GM21737 (cell line): Measurements from ENCODE around the gene SFT2D2.

ENCODE experiments used
- ATAC-seq: cut with Tn5 transposase; IDR thresholded peaks from one replicate; pipeline ENCODE4 v1.9.1; 2021; ENCODE audit warnings: mild to moderate bottlenecking, moderate library complexity; ENCODE audit not compliant: unreplicated experiment

SFT2D2 gene

DNA sequence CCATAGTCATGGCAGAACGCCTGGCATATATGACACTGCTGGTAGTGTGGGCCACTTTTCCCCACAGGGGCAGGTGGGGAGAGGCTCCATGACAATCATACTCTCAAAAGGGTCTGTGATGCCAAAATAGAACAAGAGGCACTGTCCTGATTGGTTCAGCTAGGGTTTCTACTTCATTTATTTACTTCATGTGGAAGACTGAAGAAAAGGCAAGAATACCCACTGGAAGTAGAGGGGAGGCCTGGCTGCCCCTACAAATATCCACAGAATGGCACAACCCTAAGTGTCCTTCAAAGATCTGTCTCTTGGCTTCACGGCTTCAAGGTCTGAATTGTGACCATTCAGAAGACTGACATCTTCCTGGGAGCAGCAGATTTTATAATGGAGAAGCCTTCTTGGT, 4.5 kb upstream of the SFT2D2 start:
- no peak for ATAC-seq

- ATAC-seq = no peak
Observed at GRCh38 chr1:168223261-168223660, 2.5 kb upstream of the SFT2D2 start.

GRCh38 chr1:168223681-168224540, 1.9 kb upstream of the SFT2D2 start:
- no peak for ATAC-seq

DNA sequence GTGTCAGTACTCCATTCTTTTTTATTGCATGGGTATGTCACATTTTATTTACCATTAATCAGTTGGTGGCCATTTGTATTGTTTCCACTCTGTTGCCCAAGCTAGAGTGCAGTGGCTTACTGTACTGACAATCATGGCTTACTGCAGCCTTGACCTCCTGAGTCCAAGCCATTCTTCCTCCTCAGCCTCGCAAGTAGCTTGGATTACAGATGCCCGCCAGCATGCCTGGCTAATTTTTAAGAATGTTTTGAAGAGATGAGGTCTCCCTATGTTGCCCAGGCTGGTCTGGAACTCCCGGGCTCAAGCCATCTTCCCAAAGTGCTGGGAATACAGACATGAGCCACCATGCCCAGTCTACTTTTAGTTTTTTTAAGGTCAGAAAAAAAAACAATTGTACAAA, 813 bp upstream of the SFT2D2 start:
- no peak for ATAC-seq

DNA sequence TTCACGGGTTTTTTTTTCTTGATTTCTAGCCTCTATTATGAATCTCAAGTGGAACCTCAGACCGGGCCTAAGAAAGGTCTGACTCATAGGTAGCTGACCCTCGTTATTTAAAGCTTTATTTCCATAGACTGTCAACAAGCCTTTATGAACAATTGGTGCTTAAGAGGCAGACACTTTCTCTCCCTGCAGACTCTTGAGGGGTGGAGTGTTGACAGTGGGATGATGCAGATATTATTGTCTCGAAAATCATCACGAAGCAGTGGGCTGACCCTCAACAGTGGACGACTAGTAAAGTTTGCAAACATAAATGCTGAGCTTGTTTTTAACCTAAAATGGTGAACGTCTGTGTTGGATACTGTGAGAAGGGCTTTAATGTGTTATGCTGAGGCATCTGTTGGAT, 1.8 kb downstream of the SFT2D2 start:
- ATAC-seq = no peak

DNA sequence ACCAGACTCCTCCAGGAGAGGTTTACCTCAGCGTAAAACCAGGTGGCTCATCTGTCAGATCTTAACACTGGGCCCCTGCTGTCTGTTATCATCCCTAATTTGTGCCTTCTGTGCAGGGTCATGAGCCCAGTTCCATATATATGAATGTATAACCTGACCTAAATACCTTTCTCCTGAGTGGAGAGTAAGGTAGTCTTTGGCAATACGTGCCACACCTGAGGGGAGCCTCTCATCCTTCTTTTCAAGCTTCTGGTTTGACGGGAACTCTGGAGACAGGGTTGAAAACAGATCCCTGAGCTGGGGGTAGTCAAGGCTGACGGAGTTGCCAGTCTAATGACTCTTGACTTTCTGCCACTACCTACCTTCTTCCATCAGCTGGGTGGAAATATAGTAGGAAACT, 4.1 kb downstream of the SFT2D2 start:
- no peak for ATAC-seq

- no peak for ATAC-seq
Observed at GRCh38 chr1:168230709-168231108, 4.9 kb downstream of the SFT2D2 start.

DNA sequence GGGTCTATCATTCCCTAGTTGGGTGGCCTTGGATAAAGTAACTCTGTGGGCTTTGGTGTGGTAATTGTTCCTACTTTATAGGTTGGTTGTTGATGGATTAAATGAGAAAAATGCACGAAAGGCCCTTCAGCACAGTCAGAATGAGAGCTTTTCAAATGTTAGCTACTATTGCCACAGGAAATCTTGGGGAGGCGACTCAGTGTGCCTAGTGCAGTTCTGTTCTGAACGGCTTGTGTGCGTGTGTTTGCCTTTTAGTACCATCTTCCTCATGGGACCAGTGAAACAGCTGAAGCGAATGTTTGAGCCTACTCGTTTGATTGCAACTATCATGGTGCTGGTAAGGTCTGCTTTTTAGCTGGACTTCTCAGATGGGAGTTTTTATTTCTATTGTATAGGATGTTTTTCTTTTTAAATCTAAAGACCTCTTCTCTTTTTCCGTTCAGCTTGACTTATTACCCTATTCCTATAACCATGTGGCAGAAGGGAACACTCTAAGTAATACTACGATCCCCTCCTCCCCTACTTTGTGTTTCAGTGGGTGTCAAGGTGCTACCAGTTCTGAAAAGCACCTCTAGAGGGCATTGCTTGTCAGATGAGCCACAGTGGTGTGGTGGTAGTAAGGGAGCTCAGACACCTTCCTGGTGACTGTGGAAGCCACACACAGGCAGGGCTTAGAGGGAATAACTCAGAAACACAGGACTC, 9.2 kb downstream of the SFT2D2 start:
- ATAC-seq = peak; percentile 69

DNA sequence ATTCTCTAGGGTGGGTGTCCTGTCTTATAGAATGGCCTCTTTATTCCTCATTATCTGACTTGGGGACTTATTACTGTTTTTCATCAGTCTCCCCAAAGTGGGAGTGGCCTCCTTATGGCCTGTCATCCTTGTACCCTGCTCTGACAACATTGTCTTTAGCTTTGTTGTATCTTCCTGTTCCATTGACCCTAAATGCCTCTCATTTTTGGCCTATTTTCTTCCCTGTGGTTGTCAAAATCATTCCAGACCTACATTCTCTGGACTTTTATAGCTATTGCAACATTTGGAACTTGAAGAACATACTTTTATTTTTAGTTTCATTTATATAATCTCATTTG, 9.7 kb downstream of the SFT2D2 start:
- peak; percentile 7 for ATAC-seq

DNA sequence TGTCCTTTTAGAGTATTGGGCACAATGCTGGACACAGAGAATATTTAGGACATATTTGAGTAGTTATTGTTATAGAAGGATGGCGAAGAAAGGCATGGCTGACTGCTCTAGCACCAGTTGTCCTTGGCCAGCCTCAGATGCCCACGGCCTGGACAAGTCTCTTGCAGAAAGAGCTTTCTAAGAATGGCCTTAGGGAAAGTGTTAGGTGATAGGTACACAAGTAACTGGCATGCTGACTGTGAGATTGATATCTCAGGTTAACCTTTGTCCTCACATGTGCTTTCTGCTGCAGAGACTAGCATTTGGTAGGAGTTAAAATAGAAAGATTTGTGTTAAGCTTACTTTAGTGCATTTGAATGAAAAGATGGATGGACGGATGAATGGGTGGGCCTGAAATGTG, 10.1 kb downstream of the SFT2D2 start:
- ATAC-seq = no peak

DNA sequence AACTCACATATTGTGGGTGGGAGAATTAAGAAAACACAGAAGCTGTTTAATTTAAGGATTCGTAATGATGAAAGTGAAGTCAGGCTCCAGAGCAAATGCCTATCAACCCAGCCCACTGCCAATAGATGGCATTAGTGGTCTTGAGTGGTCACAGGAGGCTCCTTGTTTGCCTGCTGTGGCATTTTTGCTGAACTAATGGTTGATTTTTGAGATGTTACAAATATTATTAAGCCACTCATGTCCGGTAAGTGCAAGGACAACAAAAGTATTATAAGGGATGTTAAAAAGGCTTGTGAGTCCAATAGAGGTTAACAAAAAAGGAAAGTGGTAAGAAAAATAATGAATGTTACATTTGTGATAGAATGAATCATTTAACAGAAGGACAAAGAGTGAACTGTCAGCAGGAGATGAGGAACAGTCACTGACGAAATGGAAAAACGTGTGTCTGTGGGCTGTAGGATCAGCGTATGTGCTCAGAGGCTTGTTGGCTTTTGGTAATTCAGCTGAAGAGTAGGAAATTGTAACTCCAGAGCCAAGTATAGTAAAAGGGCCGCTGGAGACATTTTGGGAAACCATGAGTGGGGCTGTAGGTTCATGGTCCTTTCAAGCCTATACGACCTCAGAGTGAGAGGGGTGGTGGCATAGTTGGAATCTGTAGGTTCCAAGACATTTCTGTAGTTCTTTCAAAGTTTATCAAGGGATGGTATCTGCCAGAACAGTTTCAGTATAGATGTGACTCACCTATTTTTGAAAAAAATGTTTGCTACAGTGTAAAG, 11.2 kb downstream of the SFT2D2 start:
- ATAC-seq = no peak

DNA sequence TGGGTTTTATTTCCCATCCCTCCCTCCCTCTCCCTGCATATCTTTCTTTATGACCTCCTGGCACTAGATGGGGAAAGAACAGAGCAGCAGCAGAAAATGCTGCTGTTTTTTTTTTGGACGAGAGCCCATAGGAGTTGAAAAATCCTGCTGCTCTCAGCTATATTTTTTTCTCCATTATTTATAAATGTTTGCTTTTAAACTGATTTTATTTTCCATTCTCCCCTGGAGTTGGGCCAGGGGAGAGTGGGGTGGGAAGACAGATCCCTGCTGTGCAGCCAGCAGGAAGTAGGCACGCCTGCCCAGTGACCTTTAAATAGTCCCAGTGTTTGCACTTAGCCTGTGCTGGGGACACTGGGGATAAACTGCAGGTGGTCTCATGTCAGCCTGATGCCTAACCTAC, 17.4 kb downstream of the SFT2D2 start:
- no peak for ATAC-seq

GRCh38 chr1:168243636-168244212, 17.9 kb downstream of the SFT2D2 start:
- no peak for ATAC-seq

DNA sequence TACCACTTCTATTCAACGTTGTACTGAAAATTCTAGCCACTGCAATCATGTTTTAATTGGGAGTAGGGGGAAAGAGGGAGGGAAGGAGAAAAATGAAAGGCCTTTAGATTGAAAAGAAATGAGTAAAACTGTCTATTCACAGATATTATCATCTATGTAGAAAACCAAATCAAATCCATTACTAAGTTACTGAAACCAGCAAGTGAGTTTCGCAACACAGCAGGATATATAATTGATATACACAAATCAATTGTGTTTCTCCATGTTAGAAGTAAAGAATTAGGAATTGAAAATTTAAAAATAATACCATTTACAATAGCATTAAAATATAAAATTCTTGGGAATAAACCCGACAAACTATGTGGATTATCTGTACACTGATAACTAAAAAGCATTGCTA, 19.2 kb downstream of the SFT2D2 start:
- ATAC-seq = no peak

GRCh38 chr1:168246506-168246905, 20.7 kb downstream of the SFT2D2 start:
- ATAC-seq = no peak

- no peak for ATAC-seq
Observed at GRCh38 chr1:168252204-168252733, 26.5 kb downstream of the SFT2D2 start.

DNA sequence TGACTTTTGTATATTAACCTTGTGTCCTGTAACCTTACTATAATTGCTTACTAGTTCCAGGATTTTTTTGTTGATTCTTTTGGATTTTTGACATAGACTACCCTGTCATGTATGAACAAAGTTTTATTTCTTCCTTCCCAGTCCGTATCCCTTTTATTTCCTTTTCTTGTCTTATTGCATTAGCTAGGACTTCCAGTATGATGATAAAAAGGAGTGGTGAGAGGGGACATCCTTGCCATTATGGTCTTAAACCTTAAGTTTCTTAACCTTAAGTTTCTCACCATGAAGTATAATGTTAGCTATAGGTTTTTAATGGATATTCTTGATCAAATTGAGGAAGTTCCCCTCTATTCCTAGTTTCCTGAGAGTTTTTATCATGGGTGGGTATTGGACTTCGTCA, 30.4 kb downstream of the SFT2D2 start:
- no peak for ATAC-seq

GRCh38 chr1:168257397-168257796, 31.6 kb downstream of the SFT2D2 start:
- ATAC-seq = no peak

DNA sequence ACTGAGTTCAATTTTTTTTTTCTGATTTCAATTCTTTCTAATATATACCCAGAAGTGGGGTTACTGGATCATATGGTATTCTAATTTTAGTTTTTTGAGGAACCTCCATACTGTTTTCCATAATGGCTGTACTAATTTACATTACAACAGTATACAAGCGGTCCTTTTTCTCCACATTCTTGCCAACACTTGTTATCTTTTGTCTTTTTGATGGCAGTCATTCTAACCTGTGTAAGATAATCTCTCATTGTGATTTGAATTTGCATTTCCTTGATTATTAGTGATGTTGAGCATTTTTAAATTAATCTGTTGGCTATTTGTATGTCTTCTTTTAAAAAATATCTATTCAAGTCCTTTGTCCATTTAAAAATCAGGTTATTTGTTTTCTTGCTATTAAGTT, 33.8 kb downstream of the SFT2D2 start:
- no peak for ATAC-seq

DNA sequence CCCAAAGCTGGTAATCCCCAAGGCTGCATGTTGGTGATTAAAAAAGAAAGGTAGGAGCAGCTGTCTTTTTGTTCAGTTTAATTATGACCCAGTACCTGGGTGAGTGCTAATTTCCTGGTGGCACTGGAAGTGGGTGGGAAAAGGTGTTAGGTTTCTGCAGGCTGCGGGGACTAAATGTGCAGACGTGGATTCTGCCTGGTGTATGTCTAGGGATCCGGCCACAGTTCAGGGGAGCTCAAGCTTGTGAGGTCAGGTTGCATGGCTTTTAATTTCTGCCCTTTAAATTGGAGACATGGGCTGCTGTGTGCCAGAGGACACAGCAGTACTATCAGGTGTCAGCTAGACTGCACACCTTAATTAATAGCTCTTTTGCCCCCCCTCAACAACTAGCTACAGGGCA, 34.6 kb downstream of the SFT2D2 start:
- no peak for ATAC-seq

DNA sequence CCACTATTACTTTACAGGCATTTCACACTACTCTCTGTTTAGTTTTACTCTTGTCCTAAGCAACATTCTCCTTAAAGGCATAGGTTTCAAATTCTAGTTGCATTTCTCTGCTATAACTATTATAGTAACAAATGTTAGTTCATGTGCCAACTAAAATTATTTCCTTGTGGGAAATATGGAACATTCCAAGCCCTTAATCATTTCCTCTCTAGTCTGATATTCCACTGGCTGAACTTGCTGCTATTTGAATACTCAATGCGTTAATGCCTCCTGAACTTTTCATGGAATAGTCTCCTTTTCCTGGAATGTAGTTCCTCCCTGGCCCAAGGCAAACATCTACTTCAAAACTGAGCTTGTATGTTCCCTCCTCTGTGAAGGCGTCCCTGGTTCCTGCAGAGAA, 35.6 kb downstream of the SFT2D2 start:
- no peak for ATAC-seq
